CD4-positive, CD25-positive, alpha-beta regulatory T cell (primary cell): ENCODE data around the gene C7orf57. TPM values are rescaled to one million over a fixed set of nuclear protein-coding genes. Genes with fewer than 3 reads are reported as not detected.
A peak's percentile ranks its signal among the peaks of the same experiment; 100 is the strongest.

Experiments
- ATAC-seq, 2 donors: fragments of 150-1000 bp; cut with Tn5 transposase; one replicate each; pipeline ENCODE4 v1.10.0; 2021; ENCODE audit warnings: low read depth in 2 of 2, moderate number of reproducible peaks in 2 of 2, moderate library complexity in 1 of 2
- DNase-seq, 3 donors: peaks; one replicate each; pipeline versions ENCODE4 v3.0.0 to v3.0.0-alpha.2; 2012 to 2022; ENCODE audit warnings: mixed read lengths in 1 of 3
- H3K27ac ChIP-seq: one replicate; pipeline ENCODE4 v1.7.0; 2013; ENCODE audit warnings: mild to moderate bottlenecking, low read length; ENCODE audit not compliant: insufficient read depth, poor library complexity, severe bottlenecking
- H3K27me3 ChIP-seq: one replicate; pipeline ENCODE4 v1.7.0; 2013; ENCODE audit warnings: low read length; ENCODE audit not compliant: control insufficient read depth, insufficient read depth
- H3K36me3 ChIP-seq: one replicate; pipeline ENCODE4 v1.7.0; 2013; ENCODE audit warnings: mild to moderate bottlenecking, low read length, moderate library complexity; ENCODE audit not compliant: control insufficient read depth, insufficient read depth
- H3K4me1 ChIP-seq: 2 replicates; pipeline ENCODE4 v1.7.0; 2013; ENCODE audit warnings: mild to moderate bottlenecking, low read length; ENCODE audit not compliant: insufficient read depth, control insufficient read depth, poor library complexity, severe bottlenecking
- H3K4me3 ChIP-seq: one replicate; pipeline ENCODE4 v1.7.0; 2013; ENCODE audit warnings: low read depth, mild to moderate bottlenecking, low read length, moderate library complexity
- H3K9me3 ChIP-seq, 2 experiments: 1 replicate in 1 of 2; 2 replicates in 1 of 2; pipeline ENCODE4 v1.7.0; 2013; ENCODE audit warnings: low read length in 2 of 2, mild to moderate bottlenecking in 1 of 2, moderate library complexity in 1 of 2; ENCODE audit not compliant: control insufficient read depth in 2 of 2
- H3K27ac Mint-ChIP-seq, 3 donors: one replicate each; pipeline ENCODE4 v1.8.0; 2020 to 2022; ENCODE audit warnings: mild to moderate bottlenecking in 3 of 3, mixed read lengths in 3 of 3, moderate library complexity in 2 of 3
- H3K27me3 Mint-ChIP-seq: one replicate; pipeline ENCODE4 v1.8.0; 2022; ENCODE audit warnings: mild to moderate bottlenecking, mixed read lengths
- H3K36me3 Mint-ChIP-seq: one replicate; pipeline ENCODE4 v1.8.0; 2020; ENCODE audit warnings: mixed read lengths
- H3K4me1 Mint-ChIP-seq, 4 donors: one replicate each; pipeline ENCODE4 v1.8.0; 2020 to 2022; ENCODE audit warnings: mixed read lengths in 4 of 4, mild to moderate bottlenecking in 1 of 4
- H3K4me3 Mint-ChIP-seq, 4 donors: one replicate each; pipeline ENCODE4 v1.8.0; 2020 to 2022; ENCODE audit warnings: mild to moderate bottlenecking in 4 of 4, mixed read lengths in 4 of 4, moderate library complexity in 3 of 4
- H3K9me3 Mint-ChIP-seq, 7 donors: one replicate each; pipeline ENCODE4 v1.8.0; 2020 to 2022; ENCODE audit warnings: mixed read lengths in 7 of 7, mild to moderate bottlenecking in 3 of 7, moderate library complexity in 2 of 7
- polyA plus RNA-seq, 4 donors: library from polyadenylated mRNA; unstranded; fragments of 300-500 nt; fragmentation: Illumina TruSeq; gene quantifications; one replicate each; pipeline ENCODE4 v1.2.3, GENCODE V29; 2021
- total RNA-seq: library from RNA; stranded (reverse); gene quantifications from one replicate; pipeline ENCODE4 v1.2.3, GENCODE V29; 2022

C7orf57 gene
- total and polyA plus RNA-seq, 5 donors from 2014 or later, result not detected

GRCh38 chr7:48085433-48085791 is 50.1 kb downstream of the C7orf57 start:
- Histone ChIP-seq H3K27ac (peak overlapping the region; percentile 35), H3K9me3 (no peaks in the 10 kb centered on the region), H3K4me1 (peaks cover 54% of the 10 kb centered on the region), H3K36me3 (peaks cover 2% of the 10 kb centered on the region), H3K4me3 (peak overlapping the region; percentile 24), H3K27me3 (no peaks in the 10 kb centered on the region)
- Mint-ChIP-seq H3K9me3 (peaks cover 0 to 1% (median 0%) of the 10 kb centered on the region in 7 donors), H3K27me3 (peaks cover 4% of the 10 kb centered on the region), H3K4me1 (peaks cover 21 to 62% (median 47%) of the 10 kb centered on the region in 4 donors), H3K36me3 (peaks cover under 1% of the 10 kb centered on the region), H3K4me3 (peak overlapping the region; percentile 15 to 69 (median 41)), H3K27ac (peak overlapping the region; percentile 80 to 89 (median 82))
- DNase-seq, result no peak
- ATAC-seq, result no peak

- Histone ChIP-seq H3K36me3 (peaks cover 3% of the 10 kb centered on the region), H3K9me3 (no peaks in the 10 kb centered on the region), H3K27ac (peak overlapping the region; percentile 80), H3K27me3 (no peaks in the 10 kb centered on the region), H3K4me3 (no peak overlapping the region), H3K4me1 (peaks cover 59% of the 10 kb centered on the region)
- DNase-seq (no peak), ATAC-seq (no peak)
- Mint-ChIP-seq H3K36me3 (peaks cover 5% of the 10 kb centered on the region), H3K9me3 (peaks cover 0 to 1% (median 0%) of the 10 kb centered on the region in 7 donors), H3K4me1 (peaks cover 27 to 67% (median 51%) of the 10 kb centered on the region in 4 donors), H3K27ac (peak overlapping the region; percentile 88 to 97 (median 89)), H3K27me3 (peaks cover under 1% of the 10 kb centered on the region), H3K4me3 (no peak overlapping the region)
Observed at GRCh38 chr7:48085942-48086341, 50.6 kb downstream of the C7orf57 start.

GRCh38 chr7:48087349-48087748 is 52.0 kb downstream of the C7orf57 start:
- no peaks in the 10 kb centered on the region for H3K27me3 ChIP-seq
- H3K27ac Mint-ChIP-seq, result peak overlapping the region; percentile 88 to 97 (median 89)
- no peaks in the 10 kb centered on the region for H3K27me3 Mint-ChIP-seq
- peaks cover 0 to 1% (median 0%) of the 10 kb centered on the region in 7 donors for H3K9me3 Mint-ChIP-seq
- DNase-seq, result peak in 2 of 3 donors; percentile 40 to 74
- H3K36me3 Mint-ChIP-seq, result peaks cover 16% of the 10 kb centered on the region
- H3K9me3 ChIP-seq, result no peaks in the 10 kb centered on the region
- peaks cover 16% of the 10 kb centered on the region for H3K36me3 ChIP-seq
- no peak for ATAC-seq
- peak overlapping the region; percentile 80 for H3K27ac ChIP-seq
- peaks cover 70% of the 10 kb centered on the region for H3K4me1 ChIP-seq
- H3K4me3 ChIP-seq, result peak overlapping the region; percentile 30
- peak overlapping the region; percentile 65 to 91 (median 84) for H3K4me3 Mint-ChIP-seq
- H3K4me1 Mint-ChIP-seq, result peaks cover 35 to 80% (median 62%) of the 10 kb centered on the region in 4 donors

- H3K4me1 ChIP-seq, result peaks cover 70% of the 10 kb centered on the region
- peaks cover 27% of the 10 kb centered on the region for H3K36me3 Mint-ChIP-seq
- peaks cover 0 to 1% (median 0%) of the 10 kb centered on the region in 7 donors for H3K9me3 Mint-ChIP-seq
- H3K36me3 ChIP-seq, result peaks cover 28% of the 10 kb centered on the region
- H3K9me3 ChIP-seq, result no peaks in the 10 kb centered on the region
- peak overlapping the region; percentile 61 for H3K4me3 ChIP-seq
- no peaks in the 10 kb centered on the region for H3K27me3 Mint-ChIP-seq
- peaks cover 30 to 80% (median 62%) of the 10 kb centered on the region in 4 donors for H3K4me1 Mint-ChIP-seq
- peak overlapping the region; percentile 87 for H3K27ac ChIP-seq
- no peak for DNase-seq
- peak overlapping the region; percentile 91 to 98 (median 94) for H3K4me3 Mint-ChIP-seq
- peak; percentile 76 to 77 for ATAC-seq
- H3K27ac Mint-ChIP-seq, result peak overlapping the region; percentile 77 to 91 (median 91)
- H3K27me3 ChIP-seq, result no peaks in the 10 kb centered on the region
Observed at GRCh38 chr7:48088559-48089045, 53.3 kb downstream of the C7orf57 start.

GRCh38 chr7:48089046-48090003 is 54.0 kb downstream of the C7orf57 start, which contains the start of gene UPP1:
Gene UPP1, plus strand, starts transcription at chr7:48089265. Its CDS starts 5,519 bp downstream, at chr7:48094784.
- H3K4me3 Mint-ChIP-seq, result peak within 1 kb of the TSS; percentile 91 to 98 (median 94)
- Histone ChIP-seq H3K4me1 (peaks cover 77% of the 10 kb centered on the region), H3K36me3 (peaks cover 31% of the 10 kb centered on the region), H3K4me3 (peak within 1 kb of the TSS; percentile 92), H3K27ac (peak within 1 kb of the TSS; percentile 87), H3K27me3 (no peaks in the 10 kb centered on the region), H3K9me3 (no peaks in the 10 kb centered on the region)
- DNase-seq (peak; percentile 84 to 98 (median 88)), ATAC-seq (peak; percentile 79 to 83)
- H3K4me1 Mint-ChIP-seq, result peaks cover 28 to 85% (median 64%) of the 10 kb centered on the region in 4 donors
- H3K27me3 Mint-ChIP-seq, result no peaks in the 10 kb centered on the region
- H3K27ac Mint-ChIP-seq, result peak within 1 kb of the TSS; percentile 77 to 96 (median 91)
- H3K9me3 Mint-ChIP-seq, result peaks cover 0 to 1% (median 0%) of the 10 kb centered on the region in 7 donors
- peaks cover 28% of the 10 kb centered on the region for H3K36me3 Mint-ChIP-seq

- Histone ChIP-seq H3K36me3 (peaks cover 36% of the 10 kb centered on the region), H3K4me3 (peak overlapping the region; percentile 92), H3K4me1 (peaks cover 81% of the 10 kb centered on the region), H3K27me3 (no peaks in the 10 kb centered on the region), H3K9me3 (no peaks in the 10 kb centered on the region), H3K27ac (peak overlapping the region; percentile 87)
- H3K27ac Mint-ChIP-seq, result peak overlapping the region; percentile 55 to 96 (median 77)
- DNase-seq, result no peak
- H3K9me3 Mint-ChIP-seq, result peaks cover 0 to 1% (median 0%) of the 10 kb centered on the region in 7 donors
- peak overlapping the region; percentile 91 to 98 (median 94) for H3K4me3 Mint-ChIP-seq
- H3K4me1 Mint-ChIP-seq, result peaks cover 28 to 85% (median 62%) of the 10 kb centered on the region in 4 donors
- H3K27me3 Mint-ChIP-seq, result no peaks in the 10 kb centered on the region
- H3K36me3 Mint-ChIP-seq, result peaks cover 38% of the 10 kb centered on the region
- ATAC-seq, result no peak
Observed at GRCh38 chr7:48090095-48090805, 54.9 kb downstream of the C7orf57 start.
